HepG2 (cell line): ENCODE results near the gene ACTG2. TPM values are rescaled to one million over a fixed set of nuclear protein-coding genes. Genes with fewer than 3 reads are reported as not detected.

Experiments
- ATAC-seq: fragments of 200-7000 bp; cut with Tn5 transposase; 3 replicates; pipeline ENCODE4 v1.9.1; 2020; ENCODE audit warnings: mild to moderate bottlenecking, moderate library complexity
- BruUV-seq: library from RNA; stranded (reverse); fragments of 400-500 nt; replicated peaks from 2 replicates; lab custom pipeline; 2021; lab: Mats Ljungman, UMichigan
- CTCF ChIA-PET: fragments of 300-600 bp; formaldehyde crosslinking; extraction: SDS; loops from one replicate; lab custom pipeline; 2021; ENCODE audit warnings: low total read pairs, inconsistent platforms, low intra/inter-chr PET ratio; lab: Yijun Ruan, JAX
- POLR2A ChIA-PET: fragments of 350-600 bp; sonication (Branson Sonifier 250); formaldehyde crosslinking; loops from one replicate; lab custom pipeline; 2020; ENCODE audit warnings: antibody characterized with exemption, inconsistent platforms; lab: Yijun Ruan, JAX
- DNase-seq: peaks from one replicate; pipeline ENCODE4 v3.0.0-alpha.2; 2015; ENCODE audit warnings: low spot score
- FAIRE-seq: peaks from 3 replicates; lab custom pipeline; 2011; peaks lifted over from hg19 to GRCh38; lab: Jason Lieb, UNC
- H2AFZ ChIP-seq: one replicate; pipeline ENCODE4 v1.6.1; 2011; ENCODE audit warnings: low read length, inconsistent platforms
- H3K27ac ChIP-seq: fragments of 300-600 bp; 3 replicates; pipeline ENCODE4 v1.8.0; 2011; ENCODE audit warnings: mixed run types, mild to moderate bottlenecking, mixed read lengths, low read length, inconsistent platforms; ENCODE audit not compliant: insufficient read depth; ENCODE audit errors: extremely low read length
- H3K27me3 ChIP-seq, 2 experiments: fragments of 200-600 bp in 1 of 2; 2 replicates in 1 of 2; 3 replicates in 1 of 2; pipeline versions ENCODE4 v1.6.0 to v1.8.0; 2011; ENCODE audit warnings: low read length in 2 of 2, mild to moderate bottlenecking in 2 of 2, moderate library complexity in 2 of 2, inconsistent platforms in 1 of 2; ENCODE audit not compliant: insufficient read depth in 2 of 2, control insufficient read depth in 1 of 2
- H3K36me3 ChIP-seq, 2 experiments: fragments of 200-600 bp in 1 of 2; replicated peaks in 1 of 2; 2 replicates in 1 of 2; 3 replicates in 1 of 2; pipeline versions ENCODE4 v1.5.1 to v1.8.0; 2011; ENCODE audit warnings: low read length in 2 of 2, inconsistent platforms in 1 of 2; ENCODE audit not compliant: insufficient read depth in 2 of 2, control insufficient read depth in 1 of 2
- H3K4me1 ChIP-seq: 2 replicates; pipeline ENCODE4 v1.5.1; 2012; ENCODE audit warnings: low read length, inconsistent platforms; ENCODE audit not compliant: insufficient read depth
- H3K4me2 ChIP-seq: 2 replicates; pipeline ENCODE4 v1.6.0; 2011; ENCODE audit warnings: low read depth, low read length, inconsistent platforms
- H3K4me3 ChIP-seq, 3 experiments: fragments of 200-600 bp in 1 of 3; sonication (generic), shearing (Covaris generic) in 1 of 3; replicated peaks in 1 of 3; 2 replicates each; pipeline ENCODE4 v1.5.1; 2011 to 2016; ENCODE audit warnings: low read length in 3 of 3, inconsistent platforms in 2 of 3, low read depth in 2 of 3, mild to moderate bottlenecking in 2 of 3, control low read depth in 1 of 3, mixed read lengths in 1 of 3; ENCODE audit not compliant: insufficient read depth in 1 of 3
- H3K79me2 ChIP-seq: one replicate; pipeline ENCODE4 v1.6.1; 2011; ENCODE audit warnings: low read length, inconsistent platforms; ENCODE audit not compliant: insufficient read depth
- H3K9ac ChIP-seq: 2 replicates; pipeline ENCODE4 v1.6.0; 2011; ENCODE audit warnings: mild to moderate bottlenecking, low read depth, low read length, inconsistent platforms; ENCODE audit not compliant: insufficient read depth
- H3K9me3 ChIP-seq: 2 replicates; pipeline ENCODE4 v1.5.1; 2012; ENCODE audit warnings: mild to moderate bottlenecking, low read length
- H4K20me1 ChIP-seq: 2 replicates; pipeline ENCODE4 v1.6.0; 2011; ENCODE audit warnings: inconsistent platforms, mild to moderate bottlenecking, low read length, moderate library complexity; ENCODE audit not compliant: insufficient read depth
- AGO2 ChIP-seq: fragments of 200-400 bp; formaldehyde crosslinking; optimal IDR thresholded peaks from 2 replicates; pipeline ENCODE3; 2017; ENCODE audit warnings: mild to moderate bottlenecking, low read depth, low read length, moderate library complexity
- CEBPZ ChIP-seq: IDR thresholded peaks from 2 replicates; pipeline ENCODE4 v1.6.1; 2012; ENCODE audit warnings: low read length, improper control_type of control experiment
- CSRNP1 ChIP-seq: sonication (generic); formaldehyde crosslinking; IDR thresholded peaks from 2 replicates; pipeline ENCODE4 v1.8.1; 2023; ENCODE audit warnings: mild to moderate bottlenecking, missing genetic modification reagents
- JARID2 ChIP-seq: sonication (generic); formaldehyde crosslinking; IDR thresholded peaks from 2 replicates; pipeline ENCODE4 v1.8.1; 2023; ENCODE audit warnings: missing genetic modification reagents, inconsistent platforms; ENCODE audit not compliant: insufficient replicate concordance
- KDM2A ChIP-seq: sonication (generic); formaldehyde crosslinking; IDR thresholded peaks from 2 replicates; pipeline ENCODE4 v1.4.0; 2020; ENCODE audit warnings: low read depth, missing genetic modification reagents, borderline replicate concordance
- KDM3A ChIP-seq: IDR thresholded peaks from 2 replicates; pipeline ENCODE4 v1.6.1; 2018; ENCODE audit warnings: low read depth, missing compliant biosample characterization
- MBNL3 ChIP-seq: fragments of 250-450 bp; sonication (Bioruptor Pico); conservative IDR thresholded peaks from 2 replicates; pipeline ENCODE4 v1.8.0; 2022; ENCODE audit warnings: mild to moderate bottlenecking, inconsistent platforms
- NFKB2 ChIP-seq: sonication (generic); formaldehyde crosslinking; IDR thresholded peaks from 2 replicates; pipeline ENCODE4 v1.4.0; 2020; ENCODE audit warnings: missing genetic modification reagents, borderline replicate concordance
- REPIN1 ChIP-seq: sonication (generic); formaldehyde crosslinking; IDR thresholded peaks from 2 replicates; pipeline ENCODE4 v1.8.0; 2022; ENCODE audit warnings: missing genetic modification reagents, low read depth, mild to moderate bottlenecking, borderline replicate concordance
- SNAPC2 ChIP-seq: sonication (generic); formaldehyde crosslinking; IDR thresholded peaks from 2 replicates; pipeline ENCODE4 v1.8.1; 2022; ENCODE audit warnings: mild to moderate bottlenecking, missing genetic modification reagents
- SOX5 ChIP-seq: IDR thresholded peaks from 2 replicates; pipeline ENCODE4 v1.6.1; 2016; ENCODE audit warnings: borderline replicate concordance
- U2AF2 ChIP-seq: fragments of 200-400 bp; formaldehyde crosslinking; IDR thresholded peaks from 2 replicates; pipeline ENCODE4 v1.6.1; 2017; ENCODE audit warnings: low read depth, mild to moderate bottlenecking, low read length
- ZFP36L1 ChIP-seq: sonication (generic); formaldehyde crosslinking; IDR thresholded peaks from 2 replicates; pipeline ENCODE4 v1.8.0; 2022; ENCODE audit warnings: mild to moderate bottlenecking, missing genetic modification reagents, moderate library complexity
- ZNF205 ChIP-seq: IDR thresholded peaks from 2 replicates; pipeline ENCODE4 v1.6.1; 2018; ENCODE audit warnings: missing biosample characterization, missing genetic modification reagents
- ZNF232 ChIP-seq: sonication (generic); formaldehyde crosslinking; IDR thresholded peaks from 2 replicates; pipeline ENCODE4 v1.4.0; 2020; ENCODE audit warnings: missing genetic modification reagents, borderline replicate concordance
- ZNF296 ChIP-seq: sonication (generic); formaldehyde crosslinking; conservative IDR thresholded peaks from 2 replicates; pipeline ENCODE4 v1.5.0; 2020; ENCODE audit warnings: mild to moderate bottlenecking, missing genetic modification reagents
- ZNF382 ChIP-seq: sonication (generic); formaldehyde crosslinking; IDR thresholded peaks from 2 replicates; pipeline ENCODE4 v1.5.0; 2020; ENCODE audit warnings: missing genetic modification reagents, mild to moderate bottlenecking, borderline replicate concordance
- ZNF75D ChIP-seq: sonication (generic); formaldehyde crosslinking; IDR thresholded peaks from 2 replicates; pipeline ENCODE4 v1.8.1; 2023; ENCODE audit warnings: missing genetic modification reagents, mild to moderate bottlenecking, borderline replicate concordance
- WGBS: methylation state at CpG from one replicate; pipeline ENCODE4 v1.1.6; 2017; ENCODE audit warnings: low lambda C conversion rate; 5-methylcytosine and 5-hydroxymethylcytosine counted together
- in situ Hi-C: cut with HindIII; loops from 2 replicates; pipeline ENCODE4 v1.10.0; 2017; ENCODE audit warnings: low pct_unique_long_range_greater_than_20kb; ENCODE audit not compliant: extremely low pct_ligation_motif_present
- intact Hi-C: fragments of 100-400 bp; cut with micrococcal nuclease; formaldehyde crosslinking; loops from one replicate; pipeline ENCODE4 v1.10.0; 2022; ENCODE audit not compliant: unreplicated experiment
- polyA plus RNA-seq, 8 experiments: library from polyadenylated mRNA; depleted of rRNA in 3 of 8; stranded (reverse) in 7 of 8; unstranded in 1 of 8; fragments of >200 nt; fragmentation: Illumina TruSeq in 4 of 8; extraction: Trizol in 4 of 8; gene quantifications; 2 replicates each; pipeline versions ENCODE4 v1.2.1 to v1.2.3, GENCODE V29; 2011 to 2016; ENCODE audit warnings: low read depth in 4 of 8, missing spikeins in 1 of 8, mixed read lengths in 1 of 8; ENCODE audit not compliant: insufficient read depth in 1 of 8
- total RNA-seq, 5 experiments: library from RNA; depleted of rRNA; stranded (reverse); fragments of >200 nt; fragmentation: Illumina TruSeq; extraction: Trizol; gene quantifications; 2 replicates each; pipeline ENCODE4 v1.2.3, GENCODE V29; 2016; ENCODE audit warnings: low read depth in 1 of 5

ACTG2 gene
- total and polyA plus RNA-seq, 2 of the 13 experiments (the other 11 are each of a cell fraction or from before 2014, with no cell fraction given): 0.13 TPM; not detected in 1

GRCh38 chr2:73862987-73863386, 29.8 kb upstream of the ACTG2 start:
- no TSS peak for BruUV-seq
- CTCF ChIA-PET: no interaction called here
- no peak for FAIRE-seq

More at GRCh38 chr2:73862987-73863386, 29.8 kb upstream of the ACTG2 start:
- intact Hi-C loops (no loop called here), in situ Hi-C loops (no loop called here)
- Histone ChIP-seq H3K9ac (no peak overlapping the region), H4K20me1 (no peaks in the 10 kb centered on the region), H3K4me2 (no peak overlapping the region), H3K36me3 (peaks cover 10 to 47% of the 10 kb centered on the region in 2 experiments), H3K9me3 (no peaks in the 10 kb centered on the region), H3K4me3 (no peak overlapping the region), H3K4me1 (no peaks in the 10 kb centered on the region), H2AFZ (no peak overlapping the region), H3K27me3 (no peaks in the 10 kb centered on the region), H3K79me2 (no peaks in the 10 kb centered on the region), H3K27ac (no peak overlapping the region)
- DNase-seq: no peak
- no peak for ATAC-seq
- POLR2A ChIA-PET: interaction anchor here (1.1 kb wide), 1 partner anchor 34 kb away, joined by 4 read pairs; the partner anchor contains the start of gene STAMBP
- TF ChIP-seq JARID2 (CRISPR knock-in tag): no peak
- no peak for TF ChIP-seq NFKB2
- no peak for TF ChIP-seq AGO2
- no peak for TF ChIP-seq U2AF2
- TF ChIP-seq KDM2A (CRISPR knock-in tag): no peak
- TF ChIP-seq ZNF75D: no peak
- TF ChIP-seq ZNF382 (CRISPR knock-in tag): no peak
- TF ChIP-seq SNAPC2: no peak
- no peak for TF ChIP-seq KDM3A (CRISPR knock-in tag)
- TF ChIP-seq SOX5: no peak
- TF ChIP-seq ZNF296: no peak
- TF ChIP-seq ZNF232 (CRISPR knock-in tag): no peak
- no peak for TF ChIP-seq ZNF205 (CRISPR knock-in tag)
- TF ChIP-seq ZFP36L1 (CRISPR knock-in tag): no peak
- no peak for TF ChIP-seq CSRNP1 (CRISPR knock-in tag)
- TF ChIP-seq CEBPZ: no peak
- TF ChIP-seq MBNL3 (CRISPR knock-in tag): no peak
- no peak for TF ChIP-seq REPIN1
- 95% methylated on average over 2 of the region's 2 CpGs for WGBS
